HCT116 (cell line): ENCODE results near the gene EVL. TPM values are rescaled to one million over a fixed set of nuclear protein-coding genes. Genes with fewer than 3 reads are reported as not detected.

Experiments
- ATAC-seq: fragments of 200-7000 bp; cut with Tn5 transposase; 2 replicates; pipeline ENCODE4 v1.9.1; 2020; ENCODE audit warnings: mild to moderate bottlenecking, moderate library complexity
- BruUV-seq: library from RNA; stranded (reverse); fragments of 400-500 nt; replicated peaks from 2 replicates; lab custom pipeline; 2021; lab: Mats Ljungman, UMichigan
- CTCF ChIA-PET: fragments of 300-600 bp; sonication (Branson Sonifier 250); formaldehyde crosslinking; loops from one replicate; lab custom pipeline; 2021; ENCODE audit warnings: antibody characterized with exemption; lab: Charles Lee
- POLR2A ChIA-PET: fragments of 300-600, 350-600 bp; sonication (Branson Sonifier 250); formaldehyde crosslinking; loops from one replicate; lab custom pipeline; 2021; ENCODE audit warnings: antibody characterized with exemption; lab: Charles Lee
- RAD21 ChIA-PET, 2 experiments: fragments of 300-600 bp; sonication (Branson Sonifier 250); formaldehyde crosslinking; loops; one replicate each; lab custom pipeline; 2023; ENCODE audit warnings: low total read pairs in 2 of 2; ENCODE audit not compliant: uncharacterized antibody in 2 of 2, unreplicated experiment in 2 of 2, low non-redundant PET in 1 of 2; lab: Charles Lee
- DNase-seq: peaks from one replicate; pipeline ENCODE4 v3.0.0-alpha.2; 2010; ENCODE audit warnings: low read depth, low spot score
- H2AFZ ChIP-seq: fragments of 200-600 bp; shearing (Covaris generic), sonication (generic); 2 replicates; pipeline ENCODE4 v1.6.1; 2017; ENCODE audit warnings: low read depth, mixed run types, mixed read lengths, antibody characterized with exemption, low read length; ENCODE audit not compliant: poor library complexity, severe bottlenecking
- H3K27ac ChIP-seq: 2 replicates; pipeline ENCODE4 v1.5.1; 2012; ENCODE audit warnings: low read depth, low read length
- H3K27me3 ChIP-seq: fragments of 200-600 bp; sonication (generic); 2 replicates; pipeline ENCODE4 v1.6.1; 2016; ENCODE audit warnings: mixed run types, low read length, mixed read lengths; ENCODE audit not compliant: insufficient read depth
- H3K36me3 ChIP-seq, 2 experiments: fragments of 200-500 bp in 1 of 2; fragments of 200-600 bp in 1 of 2; sonication (Bioruptor generic) in 1 of 2; sonication (generic) in 1 of 2; 2 replicates each; pipeline versions ENCODE4 v1.5.1 to v1.6.1; 2014 to 2016; ENCODE audit warnings: low read length in 2 of 2, inconsistent platforms in 1 of 2, mixed read lengths in 1 of 2, mixed run types in 1 of 2; ENCODE audit not compliant: insufficient read depth in 2 of 2, control insufficient read depth in 1 of 2
- H3K4me1 ChIP-seq, 2 experiments: fragments of 200-600 bp in 1 of 2; sonication (generic) in 1 of 2; 2 replicates each; pipeline versions ENCODE4 v1.5.1 to v1.6.1; 2012 to 2017; ENCODE audit warnings: low read length in 2 of 2, inconsistent platforms in 1 of 2, mild to moderate bottlenecking in 1 of 2, mixed read lengths in 1 of 2, mixed run types in 1 of 2, moderate library complexity in 1 of 2; ENCODE audit not compliant: insufficient read depth in 2 of 2, control insufficient read depth in 1 of 2
- H3K4me2 ChIP-seq: fragments of 200-600 bp; sonication (generic); 2 replicates; pipeline ENCODE4 v1.6.1; 2017; ENCODE audit warnings: mixed run types, low read length, mixed read lengths
- H3K4me3 ChIP-seq, 2 experiments: fragments of 200-600 bp in 1 of 2; sonication (generic) in 1 of 2; replicated peaks in 1 of 2; 2 replicates each; pipeline ENCODE4 v1.5.1; 2011 to 2016; ENCODE audit warnings: low read length in 2 of 2, control low read depth in 1 of 2, low read depth in 1 of 2, mild to moderate bottlenecking in 1 of 2, mixed read lengths in 1 of 2, mixed run types in 1 of 2
- H3K79me2 ChIP-seq: fragments of 200-600 bp; sonication (generic); 2 replicates; pipeline ENCODE4 v1.6.1; 2017; ENCODE audit warnings: mild to moderate bottlenecking, mixed run types, low read length, moderate library complexity, mixed read lengths; ENCODE audit not compliant: insufficient read depth
- H3K9ac ChIP-seq: fragments of 200-600 bp; sonication (generic); 2 replicates; pipeline ENCODE4 v1.6.1; 2016; ENCODE audit warnings: low read length, mixed read lengths
- H3K9me2 ChIP-seq: fragments of 200-600 bp; sonication (generic), shearing (Covaris generic); 2 replicates; pipeline ENCODE4 v1.6.1; 2017; ENCODE audit warnings: mixed run types, mild to moderate bottlenecking, moderate library complexity; ENCODE audit not compliant: insufficient read depth
- H3K9me3 ChIP-seq, 2 experiments: fragments of 200-500 bp in 1 of 2; fragments of 200-600 bp in 1 of 2; sonication (Bioruptor generic) in 1 of 2; sonication (generic) in 1 of 2; 2 replicates each; pipeline ENCODE4 v1.6.1; 2014 to 2017; ENCODE audit warnings: low read length in 2 of 2, mixed read lengths in 2 of 2, inconsistent platforms in 1 of 2, low read depth in 1 of 2, mild to moderate bottlenecking in 1 of 2, mixed run types in 1 of 2, moderate library complexity in 1 of 2; ENCODE audit not compliant: control insufficient read depth in 1 of 2, insufficient read depth in 1 of 2
- H4K20me1 ChIP-seq: fragments of 200-600 bp; sonication (generic), shearing (Covaris generic); 2 replicates; pipeline ENCODE4 v1.6.1; 2017; ENCODE audit warnings: mixed run types, mild to moderate bottlenecking, moderate library complexity; ENCODE audit not compliant: insufficient read depth
- CEBPB ChIP-seq: IDR thresholded peaks from 2 replicates; pipeline ENCODE4 v1.6.1; 2012; ENCODE audit warnings: low read depth
- EGR1 ChIP-seq: IDR thresholded peaks from 2 replicates; pipeline ENCODE4 v1.6.1; 2012; ENCODE audit warnings: low read depth
- EZH2phosphoT487 ChIP-seq: fragments of 200-600 bp; IDR thresholded peaks from 2 replicates; pipeline ENCODE4 v1.6.1; 2018; ENCODE audit warnings: antibody characterized with exemption, borderline replicate concordance
- FOSL1 ChIP-seq: IDR thresholded peaks from 2 replicates; pipeline ENCODE4 v1.6.1; 2012; ENCODE audit warnings: low read depth
- JUND ChIP-seq: IDR thresholded peaks from 2 replicates; pipeline ENCODE4 v1.6.1; 2012
- RAD21 ChIP-seq: IDR thresholded peaks from 2 replicates; pipeline ENCODE4 v1.6.1; 2012; ENCODE audit warnings: low read depth, mild to moderate bottlenecking
- SIN3A ChIP-seq: IDR thresholded peaks from 2 replicates; pipeline ENCODE4 v1.6.1; 2012; ENCODE audit warnings: low read depth
- SP1 ChIP-seq: IDR thresholded peaks from 2 replicates; pipeline ENCODE4 v1.6.1; 2012; ENCODE audit warnings: low read depth
- SRF ChIP-seq: IDR thresholded peaks from 2 replicates; pipeline ENCODE4 v1.6.1; 2012; ENCODE audit warnings: low read depth
- YY1 ChIP-seq: IDR thresholded peaks from 2 replicates; pipeline ENCODE4 v1.6.1; 2011; ENCODE audit warnings: low read length, low read depth, moderate library complexity, mild to moderate bottlenecking; ENCODE audit not compliant: insufficient replicate concordance; ENCODE audit errors: extremely low read depth
- ZNF274 ChIP-seq: fragments of 200-500 bp; sonication (Bioruptor generic); IDR thresholded peaks from 2 replicates; pipeline ENCODE4 v1.6.1; 2014; ENCODE audit warnings: mild to moderate bottlenecking, low read depth, low read length, inconsistent platforms
- intact Hi-C: fragments of 100-400 bp; cut with micrococcal nuclease; formaldehyde crosslinking; loops from 2 replicates; pipeline ENCODE4 v1.10.0; 2022
- total RNA-seq: library from RNA; stranded (reverse); gene quantifications from one replicate; pipeline ENCODE4 v1.2.1, GENCODE V29; 2021; ENCODE audit not compliant: unreplicated experiment
- TF ChIP-seq, protein P1 (sequence below): IDR thresholded peaks from 2 replicates; pipeline ENCODE4 v1.6.1; 2011; ENCODE audit warnings: mild to moderate bottlenecking, low read length, moderate library complexity; ENCODE audit not compliant: insufficient replicate concordance; ENCODE audit errors: extremely low read depth
- TF ChIP-seq, protein P2 (sequence below): IDR thresholded peaks from 2 replicates; pipeline ENCODE4 v1.6.1; 2012
- TF ChIP-seq, protein P3 (sequence below), 3 experiments: fragments of 200-600 bp in 1 of 3; sonication (generic) in 1 of 3; IDR thresholded peaks in 2 of 3; conservative IDR thresholded peaks in 1 of 3; 2 replicates each; pipeline ENCODE4 v1.5.1; 2012 to 2017; ENCODE audit warnings: low read depth in 2 of 3, low read length in 2 of 3, antibody characterized with exemption in 1 of 3, borderline replicate concordance in 1 of 3, control low read depth in 1 of 3, mild to moderate bottlenecking in 1 of 3, mixed read lengths in 1 of 3, mixed run types in 1 of 3, moderate library complexity in 1 of 3; ENCODE audit not compliant: insufficient read depth in 1 of 3
- TF ChIP-seq, protein P4 (sequence below): IDR thresholded peaks from 2 replicates; pipeline ENCODE4 v1.6.1; 2012

Gene EVL
- total RNA-seq, 1 experiment from 2014 or later: 19.9 TPM

DNA sequence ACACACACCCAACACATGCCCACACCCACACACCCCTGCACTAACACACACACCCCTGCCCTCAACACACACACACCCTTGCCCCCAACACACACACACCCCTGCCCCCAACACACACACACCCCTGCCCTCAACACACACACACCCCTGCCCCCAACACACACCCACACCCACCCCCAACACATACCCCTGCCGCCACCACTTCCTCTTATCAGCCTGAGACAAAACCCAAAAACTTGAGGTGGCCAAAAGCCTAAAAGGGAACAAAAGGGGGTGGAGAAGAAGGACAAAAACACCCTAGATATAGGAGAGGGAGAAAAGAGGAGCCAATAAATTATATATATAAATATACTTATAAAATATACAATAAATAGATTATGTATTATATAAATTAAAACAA is 103.3 kb downstream of the EVL start:
- Histone ChIP-seq H3K9me2 (no peaks in the 10 kb centered on the region), H2AFZ (no peak overlapping the region), H3K9ac (no peak overlapping the region), H3K4me1 (no peaks in the 10 kb centered on the region), H3K36me3 (no peaks in the 10 kb centered on the region), H3K27ac (no peak overlapping the region), H3K4me2 (no peak overlapping the region), H3K9me3 (no peaks in the 10 kb centered on the region), H3K4me3 (no peak overlapping the region), H3K27me3 (no peaks in the 10 kb centered on the region), H3K79me2 (no peaks in the 10 kb centered on the region), H4K20me1 (no peaks in the 10 kb centered on the region)
- RAD21 ChIA-PET: no interaction called here
- POLR2A ChIA-PET: no interaction called here
- intact Hi-C loops: no loop called here
- ATAC-seq (no peak), DNase-seq (no peak)
- no TSS peak for BruUV-seq
- TF ChIP-seq, protein P1, sequence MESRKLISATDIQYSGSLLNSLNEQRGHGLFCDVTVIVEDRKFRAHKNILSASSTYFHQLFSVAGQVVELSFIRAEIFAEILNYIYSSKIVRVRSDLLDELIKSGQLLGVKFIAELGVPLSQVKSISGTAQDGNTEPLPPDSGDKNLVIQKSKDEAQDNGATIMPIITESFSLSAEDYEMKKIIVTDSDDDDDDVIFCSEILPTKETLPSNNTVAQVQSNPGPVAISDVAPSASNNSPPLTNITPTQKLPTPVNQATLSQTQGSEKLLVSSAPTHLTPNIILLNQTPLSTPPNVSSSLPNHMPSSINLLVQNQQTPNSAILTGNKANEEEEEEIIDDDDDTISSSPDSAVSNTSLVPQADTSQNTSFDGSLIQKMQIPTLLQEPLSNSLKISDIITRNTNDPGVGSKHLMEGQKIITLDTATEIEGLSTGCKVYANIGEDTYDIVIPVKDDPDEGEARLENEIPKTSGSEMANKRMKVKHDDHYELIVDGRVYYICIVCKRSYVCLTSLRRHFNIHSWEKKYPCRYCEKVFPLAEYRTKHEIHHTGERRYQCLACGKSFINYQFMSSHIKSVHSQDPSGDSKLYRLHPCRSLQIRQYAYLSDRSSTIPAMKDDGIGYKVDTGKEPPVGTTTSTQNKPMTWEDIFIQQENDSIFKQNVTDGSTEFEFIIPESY: no peak
- no peak for TF ChIP-seq ZNF274
- no peak for TF ChIP-seq EZH2phosphoT487
- TF ChIP-seq FOSL1: no peak
- TF ChIP-seq, protein P2, sequence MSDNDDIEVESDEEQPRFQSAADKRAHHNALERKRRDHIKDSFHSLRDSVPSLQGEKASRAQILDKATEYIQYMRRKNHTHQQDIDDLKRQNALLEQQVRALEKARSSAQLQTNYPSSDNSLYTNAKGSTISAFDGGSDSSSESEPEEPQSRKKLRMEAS: no peak
- no peak for TF ChIP-seq EGR1
- CTCF ChIA-PET: no interaction called here

DNA sequence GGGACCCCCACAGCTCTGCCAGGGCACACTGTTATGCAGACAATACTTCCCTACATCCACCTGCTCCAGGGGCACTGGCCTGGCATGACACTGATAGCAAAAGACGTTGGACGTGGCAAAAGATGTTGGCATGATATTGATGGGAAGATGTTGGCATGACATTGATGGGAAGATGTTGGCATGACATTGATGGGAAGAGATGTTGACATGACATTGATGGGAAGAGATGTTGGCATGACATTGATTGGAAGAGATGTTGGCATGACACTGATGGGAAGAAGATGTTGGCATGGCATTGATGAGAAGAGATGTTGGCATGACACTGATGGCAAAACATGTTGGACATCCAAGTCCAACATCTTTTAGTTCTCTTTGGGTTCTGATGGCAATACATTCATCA is 105.7 kb downstream of the EVL start:
- Histone ChIP-seq H3K9me2 (no peaks in the 10 kb centered on the region), H3K4me2 (no peak overlapping the region), H3K79me2 (no peaks in the 10 kb centered on the region), H3K4me1 (no peaks in the 10 kb centered on the region), H3K36me3 (no peaks in the 10 kb centered on the region), H3K4me3 (no peak overlapping the region), H4K20me1 (no peaks in the 10 kb centered on the region), H3K9me3 (no peaks in the 10 kb centered on the region), H3K27me3 (no peaks in the 10 kb centered on the region), H3K9ac (no peak overlapping the region), H3K27ac (no peak overlapping the region), H2AFZ (no peak overlapping the region)
- TF ChIP-seq EGR1: no peak
- TF ChIP-seq EZH2phosphoT487: no peak
- TF ChIP-seq SP1: no peak
- TF ChIP-seq ZNF274: no peak
- TF ChIP-seq SIN3A: no peak
- TF ChIP-seq, protein P1: no peak
- no peak for TF ChIP-seq RAD21
- no peak for TF ChIP-seq SRF
- TF ChIP-seq JUND: no peak
- no peak for TF ChIP-seq CEBPB
- no peak for TF ChIP-seq YY1
- TF ChIP-seq, protein P3, sequence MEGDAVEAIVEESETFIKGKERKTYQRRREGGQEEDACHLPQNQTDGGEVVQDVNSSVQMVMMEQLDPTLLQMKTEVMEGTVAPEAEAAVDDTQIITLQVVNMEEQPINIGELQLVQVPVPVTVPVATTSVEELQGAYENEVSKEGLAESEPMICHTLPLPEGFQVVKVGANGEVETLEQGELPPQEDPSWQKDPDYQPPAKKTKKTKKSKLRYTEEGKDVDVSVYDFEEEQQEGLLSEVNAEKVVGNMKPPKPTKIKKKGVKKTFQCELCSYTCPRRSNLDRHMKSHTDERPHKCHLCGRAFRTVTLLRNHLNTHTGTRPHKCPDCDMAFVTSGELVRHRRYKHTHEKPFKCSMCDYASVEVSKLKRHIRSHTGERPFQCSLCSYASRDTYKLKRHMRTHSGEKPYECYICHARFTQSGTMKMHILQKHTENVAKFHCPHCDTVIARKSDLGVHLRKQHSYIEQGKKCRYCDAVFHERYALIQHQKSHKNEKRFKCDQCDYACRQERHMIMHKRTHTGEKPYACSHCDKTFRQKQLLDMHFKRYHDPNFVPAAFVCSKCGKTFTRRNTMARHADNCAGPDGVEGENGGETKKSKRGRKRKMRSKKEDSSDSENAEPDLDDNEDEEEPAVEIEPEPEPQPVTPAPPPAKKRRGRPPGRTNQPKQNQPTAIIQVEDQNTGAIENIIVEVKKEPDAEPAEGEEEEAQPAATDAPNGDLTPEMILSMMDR (IDR thresholded peaks at IDR 0.05 in 2 of 3, conservative IDR thresholded peaks at IDR 0.05 in 1 of 3; ENCODE audit: borderline replicate concordance in 1 of 3, insufficient read depth in 1 of 3, low read depth in 2 of 3, low read length in 2 of 3): no peak
- TF ChIP-seq FOSL1: no peak
- TF ChIP-seq, protein P4, sequence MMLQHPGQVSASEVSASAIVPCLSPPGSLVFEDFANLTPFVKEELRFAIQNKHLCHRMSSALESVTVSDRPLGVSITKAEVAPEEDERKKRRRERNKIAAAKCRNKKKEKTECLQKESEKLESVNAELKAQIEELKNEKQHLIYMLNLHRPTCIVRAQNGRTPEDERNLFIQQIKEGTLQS: no peak
- intact Hi-C loops: no loop called here
- no peak for DNase-seq
- no peak for ATAC-seq
- CTCF ChIA-PET: no interaction called here
- RAD21 ChIA-PET: no interaction called here
- no TSS peak for BruUV-seq
- POLR2A ChIA-PET: no interaction called here
